SK-N-SH treated with all-trans-retinoic acid at 6 μM for 48 hours (cell line): ENCODE measurements around the gene ZNF423.

Experiments used
- ATAC-seq: fragments of 200-7000 bp; cut with Tn5 transposase; 3 replicates; pipeline ENCODE4 v1.9.1; 2020; ENCODE audit warnings: mild to moderate bottlenecking, moderate library complexity
- ARNTL ChIP-seq: fragments of 450-650 bp; formaldehyde crosslinking; IDR thresholded peaks from 2 replicates; pipeline ENCODE4 v1.5.0; 2020; ENCODE audit warnings: low read depth, mild to moderate bottlenecking, moderate library complexity, borderline replicate concordance
- BACH2 ChIP-seq: fragments of 250-450 bp; sonication (Bioruptor Pico); IDR thresholded peaks from 2 replicates; pipeline ENCODE4 v1.9.0; 2021; ENCODE audit warnings: mild to moderate bottlenecking, borderline replicate concordance
- CSDC2 ChIP-seq: fragments of 250-450 bp; sonication (Bioruptor Pico); IDR thresholded peaks from 2 replicates; pipeline ENCODE4 v1.5.0; 2020; ENCODE audit warnings: mild to moderate bottlenecking, moderate library complexity
- CSRNP3 ChIP-seq: fragments of 250-450 bp; sonication (Bioruptor Pico); IDR thresholded peaks from 2 replicates; pipeline ENCODE4 v1.5.1; 2021; ENCODE audit warnings: mild to moderate bottlenecking, moderate library complexity
- ESRRG ChIP-seq: fragments of 250-450 bp; sonication (Bioruptor Pico); IDR thresholded peaks from 2 replicates; pipeline ENCODE4 v1.6.1; 2021; ENCODE audit warnings: mild to moderate bottlenecking
- GLIS3 ChIP-seq: fragments of 250-450 bp; sonication (Bioruptor Pico); IDR thresholded peaks from 2 replicates; pipeline ENCODE4 v1.5.0; 2020; ENCODE audit warnings: mild to moderate bottlenecking, moderate library complexity
- ISL1 ChIP-seq: fragments of 250-450 bp; sonication (Bioruptor Pico); IDR thresholded peaks from 2 replicates; pipeline ENCODE4 v2.1.2; 2022; ENCODE audit warnings: mild to moderate bottlenecking, moderate library complexity
- OSR1 ChIP-seq: fragments of 250-450 bp; sonication (Bioruptor Pico); IDR thresholded peaks from 2 replicates; pipeline ENCODE4 v1.8.0; 2022; ENCODE audit warnings: moderate library complexity, mild to moderate bottlenecking, inconsistent platforms
- PATZ1 ChIP-seq: fragments of 250-450 bp; sonication (Bioruptor Pico); IDR thresholded peaks from 2 replicates; pipeline ENCODE4 v1.8.0; 2020; ENCODE audit warnings: mild to moderate bottlenecking, moderate library complexity, borderline replicate concordance
- PPARA ChIP-seq: fragments of 250-450 bp; sonication (Bioruptor Pico); IDR thresholded peaks from 2 replicates; pipeline ENCODE4 v1.5.0; 2020; ENCODE audit warnings: mild to moderate bottlenecking, borderline replicate concordance
- RARB ChIP-seq: fragments of 250-450 bp; sonication (Bioruptor Pico); IDR thresholded peaks from 2 replicates; pipeline ENCODE4 v1.8.0; 2021; ENCODE audit warnings: mild to moderate bottlenecking, moderate library complexity
- SNAI2 ChIP-seq: fragments of 250-450 bp; sonication (Bioruptor Pico); IDR thresholded peaks from 2 replicates; pipeline ENCODE4 v1.5.0; 2020; ENCODE audit warnings: mild to moderate bottlenecking, moderate library complexity
- TCF4 ChIP-seq: fragments of 250-450 bp; sonication (Bioruptor Pico); IDR thresholded peaks from 2 replicates; pipeline ENCODE4 v1.8.0; 2021; ENCODE audit warnings: mild to moderate bottlenecking, moderate library complexity, borderline replicate concordance
- TOX ChIP-seq: fragments of 250-450 bp; sonication (Bioruptor Pico); IDR thresholded peaks from 2 replicates; pipeline ENCODE4 v1.8.0; 2021; ENCODE audit warnings: mild to moderate bottlenecking, moderate library complexity, borderline replicate concordance
- TSHZ2 ChIP-seq: fragments of 250-450 bp; sonication (Bioruptor Pico); IDR thresholded peaks from 2 replicates; pipeline ENCODE4 v1.5.0; 2020; ENCODE audit warnings: mild to moderate bottlenecking, moderate library complexity
- ZC3H10 ChIP-seq: fragments of 250-450 bp; sonication (Bioruptor Pico); IDR thresholded peaks from 2 replicates; pipeline ENCODE4 v1.5.1; 2021; ENCODE audit warnings: mild to moderate bottlenecking, moderate library complexity
- ZFP3 ChIP-seq: fragments of 250-450 bp; sonication (Bioruptor Pico); IDR thresholded peaks from 2 replicates; pipeline ENCODE4 v1.5.0; 2020; ENCODE audit warnings: mild to moderate bottlenecking, moderate library complexity
- ZFP30 ChIP-seq: fragments of 450-650 bp; formaldehyde crosslinking; IDR thresholded peaks from 2 replicates; pipeline ENCODE4 v1.5.0; 2022; ENCODE audit warnings: mild to moderate bottlenecking, moderate library complexity
- ZNF565 ChIP-seq: fragments of 450-650 bp; formaldehyde crosslinking; conservative IDR thresholded peaks from 2 replicates; pipeline ENCODE4 v1.5.0; 2020; ENCODE audit warnings: low read depth, mild to moderate bottlenecking, moderate library complexity
- ZNF70 ChIP-seq: fragments of 450-650 bp; formaldehyde crosslinking; IDR thresholded peaks from 2 replicates; pipeline ENCODE4 v1.5.0; 2020; ENCODE audit warnings: mild to moderate bottlenecking, moderate library complexity
- ZNF8 ChIP-seq: fragments of 450-650 bp; formaldehyde crosslinking; IDR thresholded peaks from 2 replicates; pipeline ENCODE4 v1.5.0; 2020; ENCODE audit warnings: mild to moderate bottlenecking, moderate library complexity
- TF ChIP-seq, protein P1 (sequence below): fragments of 250-450 bp; sonication (Bioruptor Pico); IDR thresholded peaks from 2 replicates; pipeline ENCODE4 v1.5.1; 2020; ENCODE audit warnings: low read depth, mild to moderate bottlenecking, moderate library complexity
- TF ChIP-seq, protein P2 (sequence below): fragments of 250-450 bp; sonication (Bioruptor Pico); IDR thresholded peaks from 2 replicates; pipeline ENCODE4 v1.8.0; 2021; ENCODE audit warnings: low read depth, mild to moderate bottlenecking, moderate library complexity, borderline replicate concordance

The ZNF423 gene

DNA sequence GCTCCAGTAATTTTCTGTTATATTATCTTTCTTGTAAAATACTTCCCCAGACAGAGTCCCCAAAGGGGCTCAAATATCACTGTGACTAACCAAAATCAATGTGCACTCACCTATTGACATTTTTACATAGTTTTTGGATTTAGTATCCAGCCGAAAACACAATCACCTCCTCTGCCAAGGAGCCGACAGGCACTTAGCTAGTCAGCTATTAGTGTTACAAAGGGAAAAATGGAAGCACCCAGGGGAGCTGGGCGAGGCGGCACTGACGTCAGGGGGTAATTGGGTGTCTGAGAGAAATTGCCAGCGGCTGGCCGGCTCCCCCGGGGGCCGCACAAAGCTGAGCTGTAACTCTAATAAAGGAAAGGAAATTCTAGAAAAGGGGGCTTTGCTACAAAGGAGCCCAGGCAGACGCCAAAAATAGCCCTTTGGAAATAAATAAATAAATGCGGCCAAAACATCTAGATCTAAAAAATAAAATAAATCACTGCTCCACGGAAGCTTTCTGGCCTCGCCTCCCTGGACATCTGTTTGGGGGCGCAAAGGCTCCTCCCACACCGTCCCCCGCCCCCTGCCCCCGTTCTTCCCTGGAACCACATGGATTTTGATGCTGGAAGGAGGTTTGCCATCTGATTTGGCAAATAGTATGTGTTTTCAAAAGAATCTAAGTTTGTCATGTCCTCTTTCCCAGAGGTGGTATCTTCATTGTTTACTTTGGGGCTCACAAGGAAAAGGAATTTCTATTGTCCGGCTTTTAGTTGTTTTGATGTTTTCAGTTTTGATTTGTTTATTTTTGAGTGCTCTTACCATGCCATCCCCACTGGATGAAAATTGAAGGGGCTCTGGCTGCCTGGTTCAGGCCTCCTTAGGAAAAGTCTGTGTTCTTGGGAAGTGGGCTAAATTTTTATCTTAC lies 156.7 kb downstream of the ZNF423 start:
- ATAC-seq = no peak
- TF ChIP-seq SNAI2 (CRISPR knock-in tag) (0 out of 2 replicates have a peak, but pooled peaks have one; percentile 24), ZNF565 (no peak)

DNA sequence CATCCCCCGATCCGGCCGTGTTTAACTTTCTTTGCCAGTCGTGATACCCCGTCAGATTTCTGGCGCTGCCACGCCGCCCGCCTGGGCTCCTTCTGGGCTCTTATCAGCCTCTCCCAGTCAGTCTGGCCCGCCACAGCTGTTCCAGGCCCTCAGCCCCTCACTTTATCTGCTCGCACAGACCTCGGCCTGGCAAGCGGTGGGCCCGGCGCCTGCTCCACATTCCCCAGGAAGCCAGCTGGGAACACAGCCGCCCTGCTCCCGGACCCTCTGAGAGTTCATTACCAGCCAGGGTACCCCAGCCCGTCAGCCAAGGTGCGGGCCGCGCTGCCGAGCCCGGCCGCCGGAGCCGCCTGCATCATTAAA lies 157.5 kb downstream of the ZNF423 start:
- TF ChIP-seq CSDC2 = no peak
- TF ChIP-seq ZFP3 = 0 out of 2 replicates have a peak, but pooled peaks have one; percentile 43
- TF ChIP-seq ARNTL = no peak
- TF ChIP-seq GLIS3 (CRISPR knock-in tag) = peak; percentile 26; the same call in 1 of the 2 replicates
- TF ChIP-seq TSHZ2 = peak; percentile 85
- TF ChIP-seq RARB = no peak
- peak; percentile 90 for TF ChIP-seq TCF4
- no peak for TF ChIP-seq ZNF565
- TF ChIP-seq SNAI2 (CRISPR knock-in tag) = 0 out of 2 replicates have a peak, but pooled peaks have one; percentile 40
- TF ChIP-seq ZFP30 (CRISPR knock-in tag) = no peak
- no peak for TF ChIP-seq PATZ1
- TF ChIP-seq ISL1 (CRISPR knock-in tag) = no peak
- TF ChIP-seq PPARA (CRISPR knock-in tag) = no peak
- TF ChIP-seq ZNF70 = 0 out of 2 replicates have a peak, but pooled peaks have one; percentile 17
- no peak for TF ChIP-seq TOX (CRISPR knock-in tag)
- TF ChIP-seq ZNF8 (CRISPR knock-in tag) = no peak
- no peak for TF ChIP-seq OSR1
- TF ChIP-seq, protein P1, sequence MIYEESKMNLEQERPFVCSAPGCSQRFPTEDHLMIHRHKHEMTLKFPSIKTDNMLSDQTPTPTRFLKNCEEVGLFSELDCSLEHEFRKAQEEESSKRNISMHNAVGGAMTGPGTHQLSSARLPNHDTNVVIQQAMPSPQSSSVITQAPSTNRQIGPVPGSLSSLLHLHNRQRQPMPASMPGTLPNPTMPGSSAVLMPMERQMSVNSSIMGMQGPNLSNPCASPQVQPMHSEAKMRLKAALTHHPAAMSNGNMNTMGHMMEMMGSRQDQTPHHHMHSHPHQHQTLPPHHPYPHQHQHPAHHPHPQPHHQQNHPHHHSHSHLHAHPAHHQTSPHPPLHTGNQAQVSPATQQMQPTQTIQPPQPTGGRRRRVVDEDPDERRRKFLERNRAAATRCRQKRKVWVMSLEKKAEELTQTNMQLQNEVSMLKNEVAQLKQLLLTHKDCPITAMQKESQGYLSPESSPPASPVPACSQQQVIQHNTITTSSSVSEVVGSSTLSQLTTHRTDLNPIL (CRISPR knock-in tag) = peak; percentile 38; the same call in 1 of the 2 replicates
- TF ChIP-seq ESRRG (CRISPR knock-in tag) = no peak
- TF ChIP-seq, protein P2, sequence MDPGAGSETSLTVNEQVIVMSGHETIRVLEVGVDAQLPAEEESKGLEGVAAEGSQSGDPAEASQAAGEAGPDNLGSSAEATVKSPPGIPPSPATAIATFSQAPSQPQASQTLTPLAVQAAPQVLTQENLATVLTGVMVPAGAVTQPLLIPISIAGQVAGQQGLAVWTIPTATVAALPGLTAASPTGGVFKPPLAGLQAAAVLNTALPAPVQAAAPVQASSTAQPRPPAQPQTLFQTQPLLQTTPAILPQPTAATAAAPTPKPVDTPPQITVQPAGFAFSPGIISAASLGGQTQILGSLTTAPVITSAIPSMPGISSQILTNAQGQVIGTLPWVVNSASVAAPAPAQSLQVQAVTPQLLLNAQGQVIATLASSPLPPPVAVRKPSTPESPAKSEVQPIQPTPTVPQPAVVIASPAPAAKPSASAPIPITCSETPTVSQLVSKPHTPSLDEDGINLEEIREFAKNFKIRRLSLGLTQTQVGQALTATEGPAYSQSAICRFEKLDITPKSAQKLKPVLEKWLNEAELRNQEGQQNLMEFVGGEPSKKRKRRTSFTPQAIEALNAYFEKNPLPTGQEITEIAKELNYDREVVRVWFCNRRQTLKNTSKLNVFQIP (CRISPR knock-in tag) = no peak
- TF ChIP-seq CSRNP3 = no peak
- TF ChIP-seq ZC3H10 (CRISPR knock-in tag) = no peak
- TF ChIP-seq BACH2 (CRISPR knock-in tag) = no peak
- TF ChIP-seq, all 23 proteins: peak for 7
- peak; percentile 53; the same call in 1 of the 3 replicates for ATAC-seq
